Measurements from ENCODE around the gene GTPBP2.

Gene GTPBP2

GRCh38 chr6:43621836-43622180 lies 7.3 kb downstream of the GTPBP2 start:
- H3K4me3 ChIP-seq: no peak overlapping the region
- no peak for DNase-seq (ENCODE audit: low read depth, low spot score)
- TF ChIP-seq POLR2AphosphoS5 (IDR thresholded peaks at IDR 0.05; ENCODE audit: borderline replicate concordance, low read depth, low read length) (no peak; the same call in 1 of the 2 replicates), FOXP2 (optimal IDR thresholded peaks at IDR 0.05; ENCODE audit: control extremely low read depth, extremely low read length, insufficient read depth) (no peak), EZH2 (IDR thresholded peaks at IDR 0.05) (no peak)
- H3K36me3 ChIP-seq (ENCODE audit: insufficient read depth, low read length): peaks cover 62% of the 10 kb centered on the region
- no peak overlapping the region for H3K27ac ChIP-seq
- H3K9ac ChIP-seq (ENCODE audit: insufficient read length): no peak overlapping the region
- H3K9me3 ChIP-seq (ENCODE audit: low read depth, low read length): no peaks in the 10 kb centered on the region

GRCh38 chr6:43621078-43621835 lies 7.8 kb downstream of the GTPBP2 start:
- DNase-seq (ENCODE audit: low read depth, low spot score): no peak
- no peak overlapping the region for H3K4me3 ChIP-seq
- H3K27ac ChIP-seq: no peak overlapping the region
- H3K9me3 ChIP-seq (ENCODE audit: low read depth, low read length): no peaks in the 10 kb centered on the region
- H3K9ac ChIP-seq (ENCODE audit: insufficient read length): no peak overlapping the region
- H3K36me3 ChIP-seq (ENCODE audit: insufficient read depth, low read length): peaks cover 62% of the 10 kb centered on the region
- TF ChIP-seq POLR2AphosphoS5 (IDR thresholded peaks at IDR 0.05; ENCODE audit: borderline replicate concordance, low read depth, low read length) (peak; percentile 13; the same call in 1 of the 2 replicates), FOXP2 (optimal IDR thresholded peaks at IDR 0.05; ENCODE audit: control extremely low read depth, extremely low read length, insufficient read depth) (no peak), EZH2 (IDR thresholded peaks at IDR 0.05) (no peak)

GRCh38 chr6:43616725-43617472 lies 12.2 kb downstream of the GTPBP2 start:
- Histone ChIP-seq H3K4me3 (no peak overlapping the region), H3K36me3 (ENCODE audit: insufficient read depth, low read length) (peaks cover 37% of the 10 kb centered on the region), H3K9ac (ENCODE audit: insufficient read length) (no peak overlapping the region), H3K27ac (no peak overlapping the region), H3K9me3 (ENCODE audit: low read depth, low read length) (no peaks in the 10 kb centered on the region)
- no peak for DNase-seq (ENCODE audit: low read depth, low spot score)
- TF ChIP-seq EZH2 (IDR thresholded peaks at IDR 0.05): no peak
- TF ChIP-seq FOXP2 (optimal IDR thresholded peaks at IDR 0.05; ENCODE audit: control extremely low read depth, extremely low read length, insufficient read depth): no peak
- no peak for TF ChIP-seq POLR2AphosphoS5 (IDR thresholded peaks at IDR 0.05; ENCODE audit: borderline replicate concordance, low read depth, low read length)

- peak overlapping the region; percentile 62; the same call in 1 of the 2 replicates for H3K27ac ChIP-seq
- DNase-seq (ENCODE audit: low read depth, low spot score): no peak
- H3K36me3 ChIP-seq (ENCODE audit: insufficient read depth, low read length): peaks cover 30% of the 10 kb centered on the region
- no peak overlapping the region for H3K9ac ChIP-seq (ENCODE audit: insufficient read length)
- no peaks in the 10 kb centered on the region for H3K9me3 ChIP-seq (ENCODE audit: low read depth, low read length)
- TF ChIP-seq POLR2AphosphoS5 (IDR thresholded peaks at IDR 0.05; ENCODE audit: borderline replicate concordance, low read depth, low read length) (no peak), EZH2 (IDR thresholded peaks at IDR 0.05) (no peak), FOXP2 (optimal IDR thresholded peaks at IDR 0.05; ENCODE audit: control extremely low read depth, extremely low read length, insufficient read depth) (no peak)
- H3K4me3 ChIP-seq: no peak overlapping the region
These were observed 14.7 kb downstream of the GTPBP2 start for GRCh38 chr6:43614396-43614730.

- TF ChIP-seq FOXP2 (optimal IDR thresholded peaks at IDR 0.05; ENCODE audit: control extremely low read depth, extremely low read length, insufficient read depth): no peak
- no peak for TF ChIP-seq EZH2 (IDR thresholded peaks at IDR 0.05)
- TF ChIP-seq POLR2AphosphoS5 (IDR thresholded peaks at IDR 0.05; ENCODE audit: borderline replicate concordance, low read depth, low read length): no peak
- Histone ChIP-seq H3K36me3 (ENCODE audit: insufficient read depth, low read length) (peaks cover 30% of the 10 kb centered on the region), H3K9ac (ENCODE audit: insufficient read length) (no peak overlapping the region), H3K4me3 (no peak overlapping the region), H3K9me3 (ENCODE audit: low read depth, low read length) (no peaks in the 10 kb centered on the region), H3K27ac (peak overlapping the region; percentile 53; the same call in 1 of the 2 replicates)
- DNase-seq (ENCODE audit: low read depth, low spot score): no peak
These were observed 15.2 kb downstream of the GTPBP2 start for GRCh38 chr6:43613721-43614395.

GRCh38 chr6:43610431-43610830 lies 18.6 kb downstream of the GTPBP2 start:
- DNase-seq (ENCODE audit: low read depth, low spot score): no peak
- Histone ChIP-seq H3K4me3 (no peak overlapping the region), H3K9me3 (ENCODE audit: low read depth, low read length) (no peaks in the 10 kb centered on the region), H3K36me3 (ENCODE audit: insufficient read depth, low read length) (peaks cover 33% of the 10 kb centered on the region), H3K9ac (ENCODE audit: insufficient read length) (no peak overlapping the region), H3K27ac (no peak overlapping the region)
- TF ChIP-seq FOXP2 (optimal IDR thresholded peaks at IDR 0.05; ENCODE audit: control extremely low read depth, extremely low read length, insufficient read depth) (no peak), POLR2AphosphoS5 (IDR thresholded peaks at IDR 0.05; ENCODE audit: borderline replicate concordance, low read depth, low read length) (no peak), EZH2 (IDR thresholded peaks at IDR 0.05) (no peak)

GRCh38 chr6:43609402-43609801 lies 19.7 kb downstream of the GTPBP2 start:
- no peak for TF ChIP-seq EZH2 (IDR thresholded peaks at IDR 0.05)
- no peak for TF ChIP-seq POLR2AphosphoS5 (IDR thresholded peaks at IDR 0.05; ENCODE audit: borderline replicate concordance, low read depth, low read length)
- TF ChIP-seq FOXP2 (optimal IDR thresholded peaks at IDR 0.05; ENCODE audit: control extremely low read depth, extremely low read length, insufficient read depth): no peak
- no peaks in the 10 kb centered on the region for H3K9me3 ChIP-seq (ENCODE audit: low read depth, low read length)
- H3K27ac ChIP-seq: no peak overlapping the region
- H3K4me3 ChIP-seq: no peak overlapping the region
- H3K36me3 ChIP-seq (ENCODE audit: insufficient read depth, low read length): peaks cover 33% of the 10 kb centered on the region
- no peak for DNase-seq (ENCODE audit: low read depth, low spot score)
- H3K9ac ChIP-seq (ENCODE audit: insufficient read length): no peak overlapping the region

GRCh38 chr6:43608807-43609206 lies 20.3 kb downstream of the GTPBP2 start:
- DNase-seq (ENCODE audit: low read depth, low spot score): no peak
- Histone ChIP-seq H3K27ac (no peak overlapping the region), H3K9me3 (ENCODE audit: low read depth, low read length) (no peaks in the 10 kb centered on the region), H3K9ac (ENCODE audit: insufficient read length) (no peak overlapping the region), H3K4me3 (no peak overlapping the region), H3K36me3 (ENCODE audit: insufficient read depth, low read length) (peaks cover 34% of the 10 kb centered on the region)
- TF ChIP-seq POLR2AphosphoS5 (IDR thresholded peaks at IDR 0.05; ENCODE audit: borderline replicate concordance, low read depth, low read length) (no peak), EZH2 (IDR thresholded peaks at IDR 0.05) (no peak), FOXP2 (optimal IDR thresholded peaks at IDR 0.05; ENCODE audit: control extremely low read depth, extremely low read length, insufficient read depth) (no peak)

Measured in SK-N-MC (cell line).